ENCODE data around the gene TESK1. TPM values are rescaled to one million over a fixed set of nuclear protein-coding genes. Genes with fewer than 3 reads are reported as not detected.
A peak's percentile ranks its signal among the peaks of the same experiment; 100 is the strongest.
"Not testable (repeated sequence)": the region's sequence is repeated elsewhere in the genome, so short reads cannot be mapped to it uniquely, and the experiment has no call there.

Gene TESK1
- total RNA-seq, 1 experiment from 2014 or later: 6.0 TPM

DNA sequence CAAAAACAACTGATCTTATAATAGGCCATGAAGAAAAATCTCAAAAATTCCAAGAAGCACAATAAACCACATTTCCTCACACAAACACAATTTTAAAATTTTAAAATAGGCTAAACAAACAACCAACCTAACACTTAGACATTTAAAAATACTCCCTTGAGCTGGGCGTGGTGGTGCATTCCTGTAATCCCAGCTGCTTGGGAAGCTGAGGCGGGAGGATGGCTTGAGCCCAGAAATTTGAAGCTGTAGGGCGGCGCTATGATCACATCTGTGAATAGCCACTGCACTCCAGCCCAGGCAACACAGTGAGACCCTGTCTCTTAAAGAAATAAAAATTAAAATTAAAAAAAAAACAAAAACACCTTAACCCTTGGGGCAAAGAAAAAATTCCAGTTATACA, 36.9 kb upstream of the TESK1 start:
- no peak overlapping the region for H3K4me3 ChIP-seq (ENCODE audit: insufficient read depth, low read depth, low read length)
- DNase-seq: no peak
- H3K36me3 ChIP-seq (replicated peaks; ENCODE audit: control insufficient read depth, insufficient read depth, low read length): no peaks in the 10 kb centered on the region
- no peaks in the 10 kb centered on the region for H3K27me3 ChIP-seq (ENCODE audit: control insufficient read depth, insufficient read depth, low read length)

DNA sequence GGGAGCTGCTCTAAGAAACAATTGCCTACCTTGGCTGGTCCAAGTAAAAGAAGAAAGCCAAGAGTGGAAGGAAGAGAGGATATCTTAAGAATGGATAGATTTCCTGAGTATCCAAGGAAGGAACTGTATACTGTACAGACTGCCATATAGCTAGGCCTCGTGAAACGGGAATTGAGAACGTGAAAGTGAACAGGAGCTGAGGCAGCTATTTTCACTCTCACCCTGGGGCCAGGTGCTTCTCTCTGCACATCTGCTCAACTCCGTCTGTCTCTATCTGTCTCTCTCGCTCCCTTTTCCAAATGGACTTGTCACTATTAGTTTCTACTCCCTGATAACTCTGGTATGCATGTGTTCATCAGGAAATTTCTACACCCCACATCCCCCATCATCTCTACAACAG, 35.9 kb upstream of the TESK1 start:
- H3K27me3 ChIP-seq (ENCODE audit: control insufficient read depth, insufficient read depth, low read length): no peaks in the 10 kb centered on the region
- DNase-seq: no peak
- H3K4me3 ChIP-seq (ENCODE audit: insufficient read depth, low read depth, low read length): no peak overlapping the region
- no peaks in the 10 kb centered on the region for H3K36me3 ChIP-seq (replicated peaks; ENCODE audit: control insufficient read depth, insufficient read depth, low read length)

DNA sequence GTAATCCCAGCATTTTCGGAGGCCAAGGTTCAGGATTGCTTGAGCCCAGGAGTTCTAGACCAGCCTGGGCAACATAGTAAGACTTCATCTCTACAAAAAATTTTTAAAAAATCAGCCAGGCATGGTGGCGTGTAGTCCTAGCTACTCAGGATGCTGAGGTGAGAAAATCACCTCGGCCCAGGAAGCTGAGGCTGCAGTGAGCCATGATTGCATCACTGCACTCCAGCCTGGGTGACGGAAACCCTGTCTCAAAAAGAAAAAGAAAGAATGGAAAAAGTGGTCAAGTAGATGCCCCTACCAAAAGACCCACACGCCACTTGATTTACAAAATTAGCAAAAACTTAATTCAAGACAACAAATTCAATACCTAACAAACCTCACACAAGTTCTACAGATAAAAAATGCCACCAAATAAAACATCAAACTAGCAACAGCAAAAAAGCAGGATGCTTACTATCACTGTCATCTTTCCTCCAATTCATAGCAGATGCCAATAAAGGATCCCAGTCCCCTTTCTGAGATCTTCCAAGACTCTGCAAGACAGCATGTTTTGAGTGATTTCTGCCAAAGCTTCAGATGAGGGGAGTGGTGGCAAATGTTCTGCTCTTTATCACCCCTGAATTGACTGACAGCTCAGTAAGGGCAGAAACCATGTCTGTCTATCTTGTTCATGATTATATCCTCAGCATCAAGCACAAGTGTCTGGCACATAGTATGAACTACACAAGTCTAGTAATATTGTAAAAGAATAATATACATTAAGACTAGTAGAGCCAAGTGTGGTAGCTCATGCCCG, 34.2 kb upstream of the TESK1 start:
- H3K36me3 ChIP-seq (replicated peaks; ENCODE audit: control insufficient read depth, insufficient read depth, low read length): no peaks in the 10 kb centered on the region
- H3K4me3 ChIP-seq (ENCODE audit: insufficient read depth, low read depth, low read length): no peak overlapping the region
- DNase-seq: no peak
- no peaks in the 10 kb centered on the region for H3K27me3 ChIP-seq (ENCODE audit: control insufficient read depth, insufficient read depth, low read length)

DNA sequence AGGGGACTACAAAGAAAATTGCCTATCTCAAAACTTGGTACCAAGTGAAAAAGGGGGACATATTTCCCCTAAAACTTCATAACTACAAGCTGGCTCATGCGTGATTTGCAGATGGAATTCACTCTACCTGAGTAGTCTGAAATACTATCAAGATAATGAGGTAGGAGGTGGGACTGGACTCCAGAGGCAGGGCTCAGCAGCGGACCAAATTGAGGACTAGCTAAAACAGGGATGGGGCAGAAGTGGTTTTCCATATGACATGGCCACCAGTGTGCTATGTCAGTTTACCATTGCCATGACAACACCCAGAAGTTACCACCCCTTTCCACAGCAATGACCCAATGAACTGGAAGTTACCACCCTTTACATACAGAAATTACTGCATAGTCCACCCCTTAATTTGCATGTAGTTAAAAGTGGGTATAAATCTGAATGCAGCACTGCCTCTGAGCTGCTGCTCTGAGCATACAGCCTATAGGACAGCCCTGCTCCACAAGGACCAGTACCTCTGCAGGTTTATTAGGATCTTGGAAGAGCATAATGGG, 30.4 kb upstream of the TESK1 start:
- Histone ChIP-seq H3K27me3 (ENCODE audit: control insufficient read depth, insufficient read depth, low read length) (no peaks in the 10 kb centered on the region), H3K4me3 (ENCODE audit: insufficient read depth, low read depth, low read length) (no peak overlapping the region), H3K36me3 (replicated peaks; ENCODE audit: control insufficient read depth, insufficient read depth, low read length) (no peaks in the 10 kb centered on the region)
- DNase-seq: no peak

DNA sequence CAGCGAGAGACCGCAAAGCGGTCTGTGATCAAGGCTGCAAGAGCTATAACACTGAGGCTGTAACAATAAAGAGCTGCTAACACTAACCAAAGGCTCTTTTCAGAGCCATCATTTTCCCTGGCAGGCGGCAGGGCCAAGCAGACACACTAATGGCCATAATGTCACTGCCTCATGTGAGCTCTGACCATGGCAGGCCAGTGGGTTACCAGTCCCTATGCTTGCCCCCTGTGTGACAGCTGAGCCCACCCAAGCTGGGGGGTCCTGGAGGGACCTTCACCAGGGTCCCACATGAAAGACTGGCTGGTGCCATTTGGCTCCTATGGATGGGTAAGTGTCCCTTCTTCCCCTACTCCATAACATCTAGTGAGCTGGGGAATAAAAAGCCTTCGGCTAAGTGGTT, 29.6 kb upstream of the TESK1 start:
- Histone ChIP-seq H3K4me3 (ENCODE audit: insufficient read depth, low read depth, low read length) (no peak overlapping the region), H3K36me3 (replicated peaks; ENCODE audit: control insufficient read depth, insufficient read depth, low read length) (no peaks in the 10 kb centered on the region), H3K27me3 (ENCODE audit: control insufficient read depth, insufficient read depth, low read length) (no peaks in the 10 kb centered on the region)
- DNase-seq: no peak

DNA sequence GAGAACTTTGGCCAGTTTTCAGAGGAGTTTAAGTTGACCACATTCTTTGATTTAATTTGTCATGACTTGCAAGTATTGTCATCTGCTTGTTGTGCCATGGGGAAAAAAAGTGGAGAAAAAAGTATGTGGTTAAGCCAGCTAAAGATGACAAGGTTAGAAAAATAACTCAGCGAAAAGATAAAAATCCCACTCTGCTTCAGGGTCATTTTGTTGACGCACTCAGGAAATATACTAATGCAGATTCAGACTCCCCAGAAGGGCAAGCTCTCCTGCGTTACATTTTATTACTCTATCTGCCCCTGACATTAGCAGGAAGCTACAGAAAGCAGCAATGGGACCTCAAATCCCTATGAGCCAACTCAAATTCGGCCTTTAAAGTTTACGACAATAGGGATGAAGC, 27.6 kb upstream of the TESK1 start:
- Histone ChIP-seq H3K4me3 (ENCODE audit: insufficient read depth, low read depth, low read length) (no peak overlapping the region), H3K27me3 (ENCODE audit: control insufficient read depth, insufficient read depth, low read length) (no peaks in the 10 kb centered on the region), H3K36me3 (replicated peaks; ENCODE audit: control insufficient read depth, insufficient read depth, low read length) (no peaks in the 10 kb centered on the region)
- no peak for DNase-seq

DNA sequence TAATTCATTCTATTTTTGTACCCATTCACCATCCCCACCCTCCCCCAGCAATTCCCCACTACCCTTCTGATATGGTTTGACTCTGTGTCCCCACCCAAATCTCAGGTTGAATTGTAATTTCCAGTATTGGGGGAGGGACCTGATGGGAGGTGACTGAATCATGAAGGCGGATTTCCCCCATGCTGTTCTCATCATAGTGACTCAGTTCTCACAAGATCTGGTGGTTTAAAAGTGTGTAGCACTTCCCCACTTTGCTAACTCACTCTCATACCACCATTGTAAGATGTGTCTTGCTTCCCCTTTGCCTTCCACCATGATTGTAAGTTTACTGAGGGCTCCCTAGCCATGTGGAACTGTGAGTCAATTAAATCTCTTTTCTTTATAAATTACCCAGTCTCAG, 25.9 kb upstream of the TESK1 start:
- DNase-seq: no peak
- Histone ChIP-seq H3K36me3 (replicated peaks; ENCODE audit: control insufficient read depth, insufficient read depth, low read length) (no peaks in the 10 kb centered on the region), H3K27me3 (ENCODE audit: control insufficient read depth, insufficient read depth, low read length) (no peaks in the 10 kb centered on the region), H3K4me3 (ENCODE audit: insufficient read depth, low read depth, low read length) (no peak overlapping the region)

DNA sequence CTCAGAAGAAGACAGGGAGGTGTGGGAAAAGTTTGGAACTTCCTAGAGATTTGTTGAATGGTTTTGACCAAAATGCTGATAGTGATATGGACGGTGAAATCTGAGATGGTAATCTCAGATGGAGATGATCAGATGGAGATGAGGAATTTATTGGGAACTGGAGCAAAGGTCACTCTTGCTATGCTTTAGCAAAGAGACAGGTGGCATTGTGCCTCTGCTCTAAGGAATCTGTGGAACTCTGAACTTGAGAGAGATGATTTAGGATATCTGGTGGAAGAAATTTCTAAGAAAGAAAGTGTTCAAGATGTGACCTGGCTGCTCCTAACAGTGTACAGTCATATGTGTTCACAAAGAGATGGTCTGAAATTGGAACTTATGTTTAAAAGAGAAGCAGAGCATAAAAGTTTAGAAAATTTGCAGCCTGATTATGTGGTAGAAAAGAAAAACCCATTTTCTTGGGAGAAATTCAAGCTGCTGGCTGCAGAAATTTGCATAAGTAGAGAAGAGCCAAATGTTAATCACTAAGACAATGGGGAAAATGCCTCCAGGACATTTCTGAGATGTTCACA, 25.3 kb upstream of the TESK1 start:
- H3K36me3 ChIP-seq (replicated peaks; ENCODE audit: control insufficient read depth, insufficient read depth, low read length); H3K4me3 ChIP-seq (ENCODE audit: insufficient read depth, low read depth, low read length); DNase-seq; H3K27me3 ChIP-seq (ENCODE audit: control insufficient read depth, insufficient read depth, low read length): not testable (repeated sequence)

DNA sequence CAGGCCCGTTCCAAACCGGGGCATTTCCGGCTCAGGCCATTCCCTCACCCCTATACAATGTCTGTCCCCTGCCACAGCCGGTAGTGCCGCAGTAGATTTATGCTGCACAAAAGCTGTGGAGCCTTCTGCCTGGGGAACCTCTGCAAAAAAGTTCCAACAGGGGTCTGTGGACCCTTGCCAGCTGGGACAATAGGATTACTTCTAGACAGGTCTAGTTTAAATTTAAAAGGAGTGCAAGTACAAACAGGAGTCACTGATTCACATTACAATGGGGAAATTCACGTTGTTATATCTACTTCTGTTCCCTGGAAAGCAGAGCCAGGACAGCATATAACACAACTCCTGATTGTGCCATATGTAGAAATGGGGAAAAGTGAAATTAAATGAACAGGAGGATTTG, 21.5 kb upstream of the TESK1 start:
- not testable (repeated sequence) for H3K27me3 ChIP-seq (ENCODE audit: control insufficient read depth, insufficient read depth, low read length); DNase-seq; H3K4me3 ChIP-seq (ENCODE audit: insufficient read depth, low read depth, low read length); H3K36me3 ChIP-seq (replicated peaks; ENCODE audit: control insufficient read depth, insufficient read depth, low read length)

DNA sequence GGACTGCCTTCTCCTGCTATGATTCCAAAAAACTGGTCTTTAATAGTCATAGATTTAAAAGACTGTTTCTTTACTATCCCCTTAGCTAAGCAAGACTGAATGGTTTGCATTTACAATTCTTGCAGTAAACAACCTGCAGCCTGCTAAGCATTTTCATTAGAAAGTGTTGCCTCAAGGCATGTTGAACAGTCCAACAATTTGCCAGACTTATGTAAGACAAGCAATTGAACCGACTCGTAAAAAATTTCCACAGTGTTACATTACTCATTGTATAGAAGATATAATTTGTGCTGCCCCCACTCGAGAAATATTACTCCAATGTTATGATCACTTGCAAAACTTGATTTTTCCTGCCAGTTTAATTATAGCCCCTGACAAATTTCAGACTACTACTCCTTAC, 20.4 kb upstream of the TESK1 start:
- not testable (repeated sequence) for H3K27me3 ChIP-seq (ENCODE audit: control insufficient read depth, insufficient read depth, low read length); DNase-seq; H3K36me3 ChIP-seq (replicated peaks; ENCODE audit: control insufficient read depth, insufficient read depth, low read length); H3K4me3 ChIP-seq (ENCODE audit: insufficient read depth, low read depth, low read length)

DNA sequence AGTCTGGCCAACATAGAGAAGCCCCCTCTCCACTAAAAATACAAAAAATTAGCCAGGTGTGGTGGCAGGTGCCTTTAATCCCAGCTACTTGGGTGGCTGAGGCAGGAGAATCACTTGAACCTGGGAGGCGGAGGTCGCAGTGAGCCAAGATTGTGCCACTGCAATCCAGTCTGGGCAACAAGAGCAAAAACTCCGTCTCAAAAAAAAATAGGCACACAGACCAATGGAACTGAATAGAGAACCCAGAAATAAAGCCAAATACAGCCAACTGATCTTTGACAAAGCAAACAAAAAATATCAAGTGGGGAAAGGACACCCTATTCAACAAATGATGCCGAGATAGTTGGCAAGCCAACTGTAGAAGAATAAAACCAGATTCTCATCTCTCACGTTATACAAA, 16.6 kb upstream of the TESK1 start:
- not testable (repeated sequence) for H3K36me3 ChIP-seq (replicated peaks; ENCODE audit: control insufficient read depth, insufficient read depth, low read length); H3K4me3 ChIP-seq (ENCODE audit: insufficient read depth, low read depth, low read length); H3K27me3 ChIP-seq (ENCODE audit: control insufficient read depth, insufficient read depth, low read length); DNase-seq

DNA sequence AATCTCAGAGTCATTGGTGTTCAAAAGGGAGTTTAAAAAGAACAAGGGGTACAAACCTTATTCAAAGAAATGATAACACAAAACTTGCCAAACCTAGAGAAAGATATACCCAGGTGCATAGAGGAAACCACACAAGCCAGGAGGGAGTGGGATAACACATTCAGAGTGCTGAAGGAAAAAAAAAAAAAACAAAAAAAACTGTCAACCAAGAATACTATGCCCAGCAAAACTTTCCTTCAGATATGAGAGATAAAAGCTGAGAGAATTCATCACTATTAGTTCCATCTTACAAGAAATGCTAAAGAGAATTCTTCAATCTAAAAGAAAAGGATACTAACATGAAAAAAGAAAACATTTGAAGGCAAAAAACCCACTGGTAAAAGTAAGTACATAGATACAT, 11.5 kb upstream of the TESK1 start:
- H3K27me3 ChIP-seq (ENCODE audit: control insufficient read depth, insufficient read depth, low read length): no peaks in the 10 kb centered on the region
- no peak for DNase-seq
- no peaks in the 10 kb centered on the region for H3K36me3 ChIP-seq (replicated peaks; ENCODE audit: control insufficient read depth, insufficient read depth, low read length)
- H3K4me3 ChIP-seq (ENCODE audit: insufficient read depth, low read depth, low read length): no peak overlapping the region

DNA sequence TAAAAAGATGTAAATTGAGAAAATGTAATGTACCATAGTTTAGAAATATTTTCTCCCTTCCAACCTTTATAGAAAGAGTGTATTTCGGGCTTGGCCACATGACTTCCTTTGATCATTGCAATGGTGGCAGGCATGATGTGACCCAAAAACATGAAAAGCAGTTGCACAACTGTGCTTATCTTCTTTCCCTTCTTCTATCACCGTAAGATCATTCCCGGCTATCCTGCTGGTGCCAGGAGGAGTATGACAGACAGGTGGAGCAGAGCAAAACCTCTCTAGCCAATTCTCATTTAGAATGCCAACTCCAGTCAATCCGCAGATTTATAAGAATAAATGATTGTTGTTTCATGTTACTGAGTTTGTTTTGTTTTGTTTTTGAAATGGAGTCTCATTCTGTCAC, 10.6 kb upstream of the TESK1 start:
- DNase-seq: no peak
- Histone ChIP-seq H3K27me3 (ENCODE audit: control insufficient read depth, insufficient read depth, low read length) (no peaks in the 10 kb centered on the region), H3K4me3 (ENCODE audit: insufficient read depth, low read depth, low read length) (no peak overlapping the region), H3K36me3 (replicated peaks; ENCODE audit: control insufficient read depth, insufficient read depth, low read length) (no peaks in the 10 kb centered on the region)

DNA sequence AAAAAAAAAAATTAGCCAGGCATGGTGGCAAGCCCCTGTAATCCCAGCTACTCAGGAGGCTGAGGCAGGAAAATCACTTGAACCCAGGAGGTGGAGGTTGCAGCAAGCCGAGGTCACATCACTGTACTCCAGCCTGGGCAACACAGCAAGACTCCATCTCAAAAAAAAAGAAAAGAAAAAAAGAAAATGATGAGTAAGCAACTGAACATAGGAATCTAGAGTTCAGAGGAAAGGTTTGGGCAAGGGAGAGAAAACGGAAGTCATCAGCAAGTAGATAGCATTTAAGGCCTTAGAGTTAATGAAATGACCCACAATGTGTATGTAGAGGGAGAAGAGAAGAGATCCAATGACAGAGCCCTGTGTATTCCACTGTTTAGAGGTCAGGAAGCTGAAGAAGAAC, 8.2 kb upstream of the TESK1 start:
- H3K4me3 ChIP-seq (ENCODE audit: insufficient read depth, low read depth, low read length); DNase-seq; H3K36me3 ChIP-seq (replicated peaks; ENCODE audit: control insufficient read depth, insufficient read depth, low read length); H3K27me3 ChIP-seq (ENCODE audit: control insufficient read depth, insufficient read depth, low read length): not testable (repeated sequence)

DNA sequence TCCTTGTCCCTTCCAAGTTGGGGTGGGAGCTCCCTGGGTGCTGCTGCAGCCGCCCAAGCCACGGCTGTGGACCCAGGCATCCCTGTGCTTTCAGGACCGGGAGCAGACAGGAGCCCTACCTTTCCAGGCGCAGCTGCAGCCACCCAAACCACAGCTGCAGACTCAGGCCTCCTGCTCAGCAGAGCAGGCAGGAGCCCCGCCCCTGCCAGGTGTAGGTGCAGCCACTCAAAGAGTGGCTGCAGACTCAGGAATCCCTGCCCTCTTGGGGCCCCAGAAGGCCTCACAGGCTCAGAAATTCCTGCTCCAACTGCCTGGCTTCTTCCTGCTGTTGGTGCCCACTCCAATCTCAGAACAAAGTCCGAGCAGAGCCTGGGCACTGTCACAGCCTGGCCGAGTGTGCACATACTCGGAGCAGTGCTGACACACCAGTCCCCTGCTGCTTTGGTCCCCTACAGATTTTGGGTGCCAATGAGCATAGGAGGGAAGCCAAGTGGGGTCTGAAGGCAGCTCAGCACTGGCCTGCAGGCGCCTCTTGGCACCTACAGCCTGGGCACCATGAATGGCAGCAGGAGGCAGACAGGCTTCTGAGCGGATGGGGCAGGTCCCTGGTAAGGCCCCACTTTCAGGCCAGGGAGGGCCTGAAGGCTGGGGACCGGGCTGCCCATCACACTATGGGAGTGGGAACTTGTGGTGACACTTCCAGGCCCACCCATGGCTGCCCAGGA, 6.0 kb upstream of the TESK1 start:
- Histone ChIP-seq H3K36me3 (replicated peaks; ENCODE audit: control insufficient read depth, insufficient read depth, low read length) (no peaks in the 10 kb centered on the region), H3K27me3 (ENCODE audit: control insufficient read depth, insufficient read depth, low read length) (no peaks in the 10 kb centered on the region), H3K4me3 (ENCODE audit: insufficient read depth, low read depth, low read length) (no peak overlapping the region)
- peak; percentile 69 for DNase-seq

All from H7 (cell line).